ENCODE results near the gene TNRC6B.

Gene TNRC6B

DNA sequence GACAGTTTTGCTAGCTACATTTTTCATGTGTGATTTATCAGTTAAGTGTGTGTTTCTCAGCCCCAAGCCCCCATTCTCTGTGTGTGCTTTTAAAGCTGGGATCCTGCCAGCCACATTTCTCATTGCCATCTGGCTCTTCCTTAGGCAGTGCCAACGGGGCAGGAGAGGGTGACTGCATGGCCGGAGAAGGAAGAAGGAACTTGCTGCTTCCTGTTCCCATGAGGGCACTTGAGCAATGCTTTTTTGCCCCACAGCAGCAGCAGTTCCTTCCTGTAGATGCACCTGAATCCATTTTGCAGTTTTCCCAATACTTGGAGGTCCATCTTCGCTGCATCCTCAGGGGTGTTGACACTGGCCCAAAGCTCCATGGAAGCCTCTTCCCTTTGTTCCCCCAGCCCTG, 37.5 kb downstream of the TNRC6B start:
- TF ChIP-seq POLR2AphosphoS5 (IDR thresholded peaks at IDR 0.05; ENCODE audit: low read depth) (peak; percentile 72), SPI1 (IDR thresholded peaks at IDR 0.05; ENCODE audit: borderline replicate concordance, low read depth) (peak; percentile 86), GABPA (IDR thresholded peaks at IDR 0.05; ENCODE audit: low read depth) (peak; percentile 63)
- TF ChIP-seq, protein P1, sequence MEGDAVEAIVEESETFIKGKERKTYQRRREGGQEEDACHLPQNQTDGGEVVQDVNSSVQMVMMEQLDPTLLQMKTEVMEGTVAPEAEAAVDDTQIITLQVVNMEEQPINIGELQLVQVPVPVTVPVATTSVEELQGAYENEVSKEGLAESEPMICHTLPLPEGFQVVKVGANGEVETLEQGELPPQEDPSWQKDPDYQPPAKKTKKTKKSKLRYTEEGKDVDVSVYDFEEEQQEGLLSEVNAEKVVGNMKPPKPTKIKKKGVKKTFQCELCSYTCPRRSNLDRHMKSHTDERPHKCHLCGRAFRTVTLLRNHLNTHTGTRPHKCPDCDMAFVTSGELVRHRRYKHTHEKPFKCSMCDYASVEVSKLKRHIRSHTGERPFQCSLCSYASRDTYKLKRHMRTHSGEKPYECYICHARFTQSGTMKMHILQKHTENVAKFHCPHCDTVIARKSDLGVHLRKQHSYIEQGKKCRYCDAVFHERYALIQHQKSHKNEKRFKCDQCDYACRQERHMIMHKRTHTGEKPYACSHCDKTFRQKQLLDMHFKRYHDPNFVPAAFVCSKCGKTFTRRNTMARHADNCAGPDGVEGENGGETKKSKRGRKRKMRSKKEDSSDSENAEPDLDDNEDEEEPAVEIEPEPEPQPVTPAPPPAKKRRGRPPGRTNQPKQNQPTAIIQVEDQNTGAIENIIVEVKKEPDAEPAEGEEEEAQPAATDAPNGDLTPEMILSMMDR (IDR thresholded peaks at IDR 0.05; ENCODE audit: insufficient read depth, low read length) = no peak
- DNase-seq (ENCODE audit: low read depth in 1 of 2, low spot score in 1 of 2) = peak; percentile 80 to 90
- no peaks in the 10 kb centered on the region for H3K27me3 ChIP-seq (ENCODE audit: insufficient read depth, poor library complexity, severe bottlenecking)
- H3K27ac ChIP-seq (replicated peaks) = peak overlapping the region; percentile 76
- no peak overlapping the region for H3K4me3 ChIP-seq (replicated peaks; ENCODE audit: insufficient read depth, low read length)

DNA sequence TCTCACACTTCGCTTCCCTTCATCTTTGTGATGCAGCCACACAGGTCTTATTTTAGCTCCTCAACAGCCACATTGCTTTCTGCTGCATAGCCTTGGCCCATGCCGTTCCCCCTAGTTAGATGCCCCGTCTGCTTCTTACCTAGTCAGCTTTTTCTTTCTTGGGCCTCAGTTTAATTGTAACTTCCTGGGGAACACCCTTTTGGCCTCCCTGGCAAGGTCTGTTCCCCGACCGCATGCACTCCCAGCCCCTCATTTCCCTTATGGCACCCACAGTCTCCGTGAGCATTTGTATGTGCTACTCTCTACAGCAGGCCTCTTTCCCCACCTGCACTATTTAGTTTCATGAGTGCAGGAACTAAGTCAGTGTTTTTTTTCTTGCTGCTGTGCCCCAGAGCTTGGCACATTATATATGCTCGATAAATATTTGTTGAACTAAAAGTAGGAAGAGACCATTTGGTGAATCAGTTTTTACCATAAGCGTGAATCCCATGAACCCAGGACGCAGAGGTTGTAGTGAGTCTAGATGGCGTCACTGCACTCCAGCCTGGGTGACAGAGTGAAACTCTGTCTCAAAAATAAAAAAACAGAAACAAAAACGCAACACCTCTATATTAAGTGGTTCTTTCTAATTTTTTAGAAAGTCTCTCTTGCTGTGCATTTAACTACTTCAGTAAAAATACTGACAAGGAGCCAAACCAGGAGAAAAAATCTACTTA, 38.5 kb downstream of the TNRC6B start:
- no peak overlapping the region for H3K4me3 ChIP-seq (replicated peaks; ENCODE audit: insufficient read depth, low read length)
- peak overlapping the region; percentile 76 for H3K27ac ChIP-seq (replicated peaks)
- peak; percentile 26 to 60 for DNase-seq (ENCODE audit: low read depth in 1 of 2, low spot score in 1 of 2)
- TF ChIP-seq SPI1 (IDR thresholded peaks at IDR 0.05; ENCODE audit: borderline replicate concordance, low read depth) (no peak), GABPA (IDR thresholded peaks at IDR 0.05; ENCODE audit: low read depth) (no peak), POLR2AphosphoS5 (IDR thresholded peaks at IDR 0.05; ENCODE audit: low read depth) (no peak)
- TF ChIP-seq, protein P1 (IDR thresholded peaks at IDR 0.05; ENCODE audit: insufficient read depth, low read length) = no peak
- TF ChIP-seq, protein P2, sequence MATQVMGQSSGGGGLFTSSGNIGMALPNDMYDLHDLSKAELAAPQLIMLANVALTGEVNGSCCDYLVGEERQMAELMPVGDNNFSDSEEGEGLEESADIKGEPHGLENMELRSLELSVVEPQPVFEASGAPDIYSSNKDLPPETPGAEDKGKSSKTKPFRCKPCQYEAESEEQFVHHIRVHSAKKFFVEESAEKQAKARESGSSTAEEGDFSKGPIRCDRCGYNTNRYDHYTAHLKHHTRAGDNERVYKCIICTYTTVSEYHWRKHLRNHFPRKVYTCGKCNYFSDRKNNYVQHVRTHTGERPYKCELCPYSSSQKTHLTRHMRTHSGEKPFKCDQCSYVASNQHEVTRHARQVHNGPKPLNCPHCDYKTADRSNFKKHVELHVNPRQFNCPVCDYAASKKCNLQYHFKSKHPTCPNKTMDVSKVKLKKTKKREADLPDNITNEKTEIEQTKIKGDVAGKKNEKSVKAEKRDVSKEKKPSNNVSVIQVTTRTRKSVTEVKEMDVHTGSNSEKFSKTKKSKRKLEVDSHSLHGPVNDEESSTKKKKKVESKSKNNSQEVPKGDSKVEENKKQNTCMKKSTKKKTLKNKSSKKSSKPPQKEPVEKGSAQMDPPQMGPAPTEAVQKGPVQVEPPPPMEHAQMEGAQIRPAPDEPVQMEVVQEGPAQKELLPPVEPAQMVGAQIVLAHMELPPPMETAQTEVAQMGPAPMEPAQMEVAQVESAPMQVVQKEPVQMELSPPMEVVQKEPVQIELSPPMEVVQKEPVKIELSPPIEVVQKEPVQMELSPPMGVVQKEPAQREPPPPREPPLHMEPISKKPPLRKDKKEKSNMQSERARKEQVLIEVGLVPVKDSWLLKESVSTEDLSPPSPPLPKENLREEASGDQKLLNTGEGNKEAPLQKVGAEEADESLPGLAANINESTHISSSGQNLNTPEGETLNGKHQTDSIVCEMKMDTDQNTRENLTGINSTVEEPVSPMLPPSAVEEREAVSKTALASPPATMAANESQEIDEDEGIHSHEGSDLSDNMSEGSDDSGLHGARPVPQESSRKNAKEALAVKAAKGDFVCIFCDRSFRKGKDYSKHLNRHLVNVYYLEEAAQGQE (IDR thresholded peaks at IDR 0.05; ENCODE audit: insufficient replicate concordance, low read depth) = no peak
- H3K27me3 ChIP-seq (ENCODE audit: insufficient read depth, poor library complexity, severe bottlenecking) = no peaks in the 10 kb centered on the region

DNA sequence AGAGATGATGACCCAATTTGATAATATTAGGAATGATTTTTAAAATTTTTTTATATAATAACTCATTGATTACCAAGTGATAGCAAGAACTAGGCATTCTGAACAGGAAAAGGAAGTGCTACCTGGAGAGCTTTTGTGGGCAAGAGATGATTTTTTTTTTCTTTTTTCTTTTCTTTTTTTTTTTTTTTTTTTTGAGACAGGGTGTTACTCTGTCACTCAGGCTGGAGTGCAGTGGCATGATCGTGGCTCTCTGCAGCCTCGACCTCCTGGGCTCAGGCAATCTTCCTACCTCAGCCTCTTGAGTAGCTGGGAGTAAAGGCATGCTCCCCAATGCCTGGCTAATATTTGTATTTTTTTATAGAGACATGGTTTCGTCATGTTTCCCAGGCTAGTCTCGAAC, 40.4 kb downstream of the TNRC6B start:
- H3K27me3 ChIP-seq (ENCODE audit: insufficient read depth, poor library complexity, severe bottlenecking) = no peaks in the 10 kb centered on the region
- H3K27ac ChIP-seq (replicated peaks) = no peak overlapping the region
- H3K4me3 ChIP-seq (replicated peaks; ENCODE audit: insufficient read depth, low read length) = no peak overlapping the region
- TF ChIP-seq, protein P1 (IDR thresholded peaks at IDR 0.05; ENCODE audit: insufficient read depth, low read length) = no peak
- no peak for TF ChIP-seq GABPA (IDR thresholded peaks at IDR 0.05; ENCODE audit: low read depth)
- TF ChIP-seq POLR2AphosphoS5 (IDR thresholded peaks at IDR 0.05; ENCODE audit: low read depth) = no peak
- TF ChIP-seq, protein P2 (IDR thresholded peaks at IDR 0.05; ENCODE audit: insufficient replicate concordance, low read depth) = no peak
- no peak for TF ChIP-seq SPI1 (IDR thresholded peaks at IDR 0.05; ENCODE audit: borderline replicate concordance, low read depth)
- no peak for DNase-seq (ENCODE audit: low read depth in 1 of 2, low spot score in 1 of 2)

Data from HL-60 (cell line).